Fibroblast of skin of abdomen (primary cell): Measurements from ENCODE around the gene CLCN7.

Experiments used
- DNase-seq: peaks from one replicate; pipeline ENCODE4 v3.0.0-alpha.2; 2013

The CLCN7 gene

DNA sequence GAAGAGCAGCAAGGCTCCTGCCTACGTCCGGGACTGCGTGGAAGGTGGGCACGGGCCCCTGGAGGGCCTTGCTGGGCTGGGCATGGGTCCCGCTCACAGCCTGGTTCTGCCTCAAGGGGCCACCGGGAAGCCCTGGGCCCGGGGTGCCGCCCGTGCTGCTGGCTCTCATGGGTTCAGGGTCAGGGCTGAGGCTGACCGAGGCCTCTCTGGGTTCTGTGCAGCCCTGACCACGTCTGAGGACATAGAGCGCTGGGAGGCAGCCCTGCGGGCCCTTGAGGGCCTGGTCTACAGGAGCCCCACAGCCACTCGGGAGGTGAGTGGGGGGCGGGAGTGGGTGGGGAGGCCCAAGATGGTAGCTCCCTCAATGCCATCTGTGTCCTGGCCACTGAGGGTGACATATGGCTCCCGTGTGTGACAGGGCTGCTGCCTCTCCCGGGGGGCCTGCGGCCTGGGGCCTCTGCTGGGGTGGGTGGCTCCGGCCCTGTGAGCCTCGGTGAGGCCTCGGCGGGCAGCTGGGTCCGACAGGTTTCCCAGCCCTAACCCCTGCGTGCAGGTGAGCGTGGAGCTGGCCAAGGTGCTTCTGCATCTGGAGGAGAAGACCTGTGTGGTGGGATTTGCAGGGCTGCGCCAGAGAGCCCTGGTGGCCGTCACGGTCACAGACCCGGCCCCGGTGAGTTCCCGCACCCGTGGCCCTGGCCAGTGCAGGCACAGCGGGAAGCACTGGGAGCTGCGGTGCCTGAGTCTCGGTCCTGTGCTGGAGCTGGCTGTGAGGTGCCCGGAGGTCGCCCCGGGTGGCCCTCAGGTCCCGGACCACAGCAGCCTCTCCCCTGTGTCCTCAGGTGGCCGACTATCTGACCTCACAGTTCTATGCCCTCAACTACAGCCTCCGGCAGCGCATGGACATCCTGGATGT lies 27.5 kb upstream of the CLCN7 start:
- no peak for DNase-seq

- DNase-seq: no peak
Observed at GRCh38 chr16:1501630-1502029, 26.8 kb upstream of the CLCN7 start.

DNA sequence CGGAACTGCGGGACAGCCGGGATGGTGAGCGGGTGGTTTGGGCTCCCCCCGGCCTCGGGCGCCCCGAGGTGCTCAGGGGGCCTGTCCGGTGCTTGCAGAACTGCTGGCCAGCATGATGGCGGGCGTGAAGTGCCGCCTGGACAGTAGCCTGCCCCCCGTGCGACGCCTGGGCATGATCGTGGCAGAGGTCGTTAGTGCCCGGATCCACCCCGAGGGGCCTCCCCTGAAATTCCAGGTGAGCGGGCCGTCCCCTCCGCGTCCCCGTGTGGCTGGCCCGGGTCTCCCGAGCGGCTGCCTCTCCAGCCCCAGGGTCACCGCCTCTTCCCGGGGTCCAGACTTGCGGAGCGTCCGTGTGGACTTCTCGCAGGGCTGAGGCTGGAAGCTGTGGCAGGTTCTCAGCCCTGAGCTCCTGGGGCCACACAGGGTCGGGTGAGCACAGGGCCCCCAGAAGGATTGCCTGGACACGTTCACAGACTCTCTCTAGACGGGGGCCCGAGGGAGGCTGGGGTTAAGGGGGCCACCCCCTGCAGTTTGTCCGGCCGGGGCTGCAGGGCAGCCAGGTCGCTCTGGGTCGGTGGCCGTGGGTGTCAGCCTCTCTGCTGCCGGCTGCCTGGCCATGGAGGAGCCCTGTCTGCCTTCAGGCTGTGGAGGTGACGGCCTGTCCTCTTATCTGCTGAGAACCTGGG lies 25.8 kb upstream of the CLCN7 start:
- DNase-seq: no peak

- no peak for DNase-seq
Observed at GRCh38 chr16:1499756-1500464, 25.1 kb upstream of the CLCN7 start.

- no peak for DNase-seq
Observed at GRCh38 chr16:1498899-1499676, 24.3 kb upstream of the CLCN7 start.

DNA sequence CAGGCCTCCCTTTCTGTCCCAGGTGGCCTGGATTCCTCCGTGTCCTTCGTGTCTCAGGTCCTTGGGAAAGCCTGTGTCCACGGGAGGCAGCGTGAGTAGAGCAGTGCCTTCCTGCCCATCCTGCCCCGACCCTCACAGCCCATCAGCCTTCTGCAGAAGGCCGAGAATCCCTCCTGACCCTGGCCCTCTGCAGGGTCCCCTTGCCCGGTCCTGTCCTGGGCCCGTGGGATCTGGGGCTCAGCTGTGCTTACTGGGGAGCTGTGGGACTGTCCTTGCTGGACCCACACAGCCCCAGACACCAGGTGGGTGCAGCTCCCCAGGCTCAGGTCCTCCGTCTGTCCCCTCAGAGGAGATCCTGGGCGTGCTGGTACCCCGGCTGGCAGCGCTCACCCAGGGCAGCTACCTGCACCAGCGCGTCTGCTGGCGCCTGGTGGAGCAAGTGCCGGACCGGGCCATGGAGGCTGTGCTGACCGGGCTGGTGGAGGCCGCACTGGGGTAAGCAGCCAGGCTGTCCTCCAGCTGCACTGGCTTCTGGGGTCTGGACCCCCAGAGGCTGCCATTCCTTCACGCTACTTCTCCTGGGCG lies 22.3 kb upstream of the CLCN7 start:
- no peak for DNase-seq

- no peak for DNase-seq
Observed at GRCh38 chr16:1496464-1496863, 21.6 kb upstream of the CLCN7 start.

GRCh38 chr16:1495889-1496262 lies 21.0 kb upstream of the CLCN7 start:
- DNase-seq: no peak

DNA sequence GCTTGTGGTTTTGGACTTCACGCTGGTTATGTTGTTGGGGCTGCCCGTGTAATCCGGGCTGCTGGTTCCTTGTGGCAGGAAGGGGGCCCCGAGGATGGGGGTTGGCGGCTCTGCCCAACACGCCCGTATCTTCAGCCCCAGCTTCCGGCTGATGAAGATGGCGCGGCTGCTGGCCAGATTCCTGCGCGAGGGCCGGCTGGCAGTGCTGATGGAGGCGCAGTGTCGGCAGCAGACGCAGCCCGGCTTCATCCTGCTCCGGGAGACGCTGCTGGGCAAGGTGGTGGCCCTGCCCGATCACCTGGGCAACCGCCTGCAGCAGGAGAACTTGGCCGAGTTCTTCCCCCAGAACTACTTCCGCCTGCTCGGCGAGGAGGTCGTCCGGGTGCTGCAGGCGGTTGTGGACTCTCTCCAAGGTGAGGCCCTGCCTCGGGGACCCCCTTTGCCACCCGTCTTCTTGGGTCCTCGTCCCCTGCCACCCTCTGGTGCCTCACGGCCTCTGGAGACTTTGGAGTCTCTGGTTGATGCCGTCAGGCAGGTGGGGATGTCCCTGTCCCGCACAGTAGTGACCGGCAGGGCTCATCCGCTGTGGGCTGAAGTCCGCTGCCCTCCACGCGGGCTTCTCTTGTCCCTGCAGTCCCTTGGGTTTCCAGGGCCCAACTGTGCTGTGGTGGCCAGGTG lies 20.5 kb upstream of the CLCN7 start:
- no peak for DNase-seq

GRCh38 chr16:1494711-1495110 lies 19.9 kb upstream of the CLCN7 start:
- DNase-seq: peak; percentile 3

- DNase-seq: peak; percentile 67
Observed at GRCh38 chr16:1494129-1494640, 19.4 kb upstream of the CLCN7 start.

DNA sequence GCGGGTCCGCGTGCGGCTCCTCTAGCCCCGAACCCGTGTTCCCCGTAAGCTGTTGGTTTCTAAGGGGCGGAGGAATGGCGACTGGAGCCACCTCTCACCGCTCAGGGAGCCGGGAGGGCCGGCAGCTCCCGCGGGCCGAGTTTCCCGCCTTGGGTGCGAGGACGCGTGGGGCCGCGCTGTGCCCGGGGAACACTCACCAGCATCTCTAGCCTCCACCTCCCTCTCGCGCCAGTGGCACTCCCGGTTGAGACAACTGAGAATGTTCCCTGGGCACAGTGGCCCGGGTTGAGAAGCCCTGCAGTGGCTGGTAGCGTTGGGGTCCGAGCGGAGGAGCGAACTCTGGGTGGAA lies 18.9 kb upstream of the CLCN7 start:
- peak; percentile 6 for DNase-seq

DNA sequence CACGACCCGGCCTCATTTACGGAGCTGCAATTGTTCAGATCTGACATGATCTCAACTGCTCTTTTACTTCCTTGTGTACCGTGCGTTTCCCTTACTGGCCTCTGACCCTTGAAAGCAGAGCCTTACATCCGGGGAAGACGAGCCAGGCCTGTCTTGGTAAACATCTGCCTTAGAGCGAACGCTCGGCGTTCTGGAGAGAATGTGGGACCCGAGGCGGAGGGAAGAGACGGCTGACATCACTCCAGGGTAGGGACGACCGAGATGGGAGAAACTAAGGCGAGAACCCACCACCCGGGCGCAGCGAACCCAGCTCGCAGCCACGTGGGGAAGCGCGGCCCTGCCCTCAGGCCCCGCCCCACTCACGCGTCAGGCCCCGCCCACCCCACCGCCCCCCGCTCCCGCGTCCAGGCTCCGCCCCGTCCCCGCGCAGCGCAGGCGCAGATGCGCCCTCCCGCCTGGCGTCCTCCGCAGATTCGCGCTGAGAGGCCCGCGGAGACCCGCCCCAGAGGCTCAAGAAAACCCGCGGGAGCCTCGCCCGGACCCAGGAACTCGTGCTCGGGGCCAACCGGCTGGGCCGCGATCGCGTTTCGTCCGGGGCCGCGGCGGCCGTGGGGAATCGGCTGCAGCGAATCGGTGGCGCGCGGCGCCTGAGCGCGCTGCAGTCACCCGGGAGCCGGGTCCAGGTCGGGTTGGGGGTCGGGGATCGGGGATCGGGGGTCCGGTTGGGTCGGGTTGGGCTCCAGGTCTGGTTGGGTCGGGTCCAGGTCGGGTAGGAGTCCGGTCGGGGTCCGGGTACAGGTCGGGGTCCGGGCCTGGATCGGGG lies 18.3 kb upstream of the CLCN7 start, which contains the start of gene TELO2:
TELO2 (plus strand) TSS at position 438 of the 823 bp plus-strand sequence. CDS start 922 bp downstream, outside the sequence.
- peak; percentile 75 for DNase-seq

DNA sequence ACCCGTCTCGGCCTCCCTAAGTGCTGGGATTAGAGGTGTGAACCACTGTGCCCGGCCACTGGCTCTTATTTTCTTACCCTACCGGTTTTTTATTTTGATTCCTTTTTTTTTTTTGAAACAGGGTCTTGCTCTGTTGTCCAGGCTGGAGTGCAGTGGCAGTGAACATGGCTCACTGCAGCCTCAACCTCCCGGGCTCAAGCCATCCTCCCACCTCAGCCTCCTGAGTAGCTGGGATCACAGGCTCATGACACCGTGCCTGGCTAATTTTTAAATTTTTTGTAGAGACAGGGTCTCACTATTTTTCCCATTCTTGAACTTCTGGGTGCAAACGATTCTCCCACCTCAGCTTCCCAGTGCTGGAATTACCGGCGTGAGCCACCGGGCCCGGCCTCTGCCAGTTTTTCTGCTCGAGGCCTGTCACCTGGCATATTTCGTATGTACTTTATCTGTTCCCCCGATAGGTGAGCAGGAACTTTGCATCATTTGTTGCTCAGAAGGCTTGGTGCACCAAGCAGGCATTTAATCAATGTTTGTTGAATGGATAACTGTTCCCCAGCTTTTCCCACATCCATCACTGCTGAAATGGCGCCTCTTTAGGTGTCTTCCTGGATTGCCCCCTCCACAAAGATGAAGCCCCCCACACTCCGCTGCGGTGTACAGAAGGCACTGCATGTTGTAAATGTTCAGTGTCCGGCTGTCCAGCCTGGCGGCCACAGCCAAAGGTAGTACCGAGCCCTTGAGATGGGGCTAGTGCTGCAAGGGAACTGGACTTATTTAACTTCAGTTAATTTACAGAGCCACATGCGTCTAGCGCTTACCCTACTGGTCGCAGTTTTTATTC lies 17.5 kb upstream of the CLCN7 start:
- no peak for DNase-seq

GRCh38 chr16:1491327-1491726 lies 16.5 kb upstream of the CLCN7 start:
- no peak for DNase-seq

- DNase-seq: no peak
Observed at GRCh38 chr16:1489077-1489476, 14.2 kb upstream of the CLCN7 start.

- DNase-seq: no peak
Observed at GRCh38 chr16:1488619-1489018, 13.8 kb upstream of the CLCN7 start, which contains the start of gene PTX4. Gene PTX4, minus strand, starts transcription at chr16:1488944. Its CDS starts 35 bp downstream, at chr16:1488909.

DNA sequence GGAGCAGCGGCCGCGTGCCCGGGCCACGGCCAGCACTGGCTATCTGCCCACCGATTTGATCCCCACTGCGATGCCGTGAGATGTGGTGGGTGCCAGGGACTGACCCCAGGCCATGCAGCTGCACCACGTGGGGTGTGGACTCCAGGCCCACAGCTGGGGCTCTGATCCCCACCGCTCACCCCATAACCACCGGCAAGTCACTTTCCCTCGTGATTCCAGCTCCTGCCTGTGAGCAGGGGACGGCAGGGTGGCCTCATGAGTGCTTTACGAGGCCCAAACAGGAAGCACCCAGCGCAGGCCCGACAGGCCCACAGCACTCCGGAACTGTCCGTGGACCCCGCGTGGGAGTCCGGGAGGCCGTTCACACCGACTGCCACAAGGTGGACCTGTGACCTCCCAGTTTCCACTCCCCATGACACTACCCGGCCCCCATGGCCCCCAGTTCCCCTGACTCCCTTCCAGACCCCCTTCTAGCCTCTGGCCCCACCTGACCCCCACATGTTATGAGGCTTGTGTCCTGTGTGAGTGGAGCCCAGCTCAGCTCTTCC lies 13.3 kb upstream of the CLCN7 start:
- no peak for DNase-seq
